GM12878 (cell line): Measurements from ENCODE around the gene SULF2. TPM values are rescaled to one million over a fixed set of nuclear protein-coding genes. Genes with fewer than 3 reads are reported as not detected.

Experiments used
- ATAC-seq: fragments of 200-7000 bp; cut with Tn5 transposase; 3 replicates; pipeline ENCODE4 v1.9.1; 2020; ENCODE audit warnings: mild to moderate bottlenecking, moderate library complexity
- BruUV-seq: library from RNA; stranded (reverse); fragments of 400-500 nt; replicated peaks from 2 replicates; lab custom pipeline; 2021; lab: Mats Ljungman, UMichigan
- CTCF ChIA-PET: fragments of 300-600 bp; sonication (Branson Sonifier 250); formaldehyde crosslinking; extraction: SDS; loops from one replicate; lab custom pipeline; 2021; ENCODE audit warnings: inconsistent platforms; lab: Yijun Ruan, JAX
- POLR2A ChIA-PET: fragments of 350-600 bp; formaldehyde crosslinking; extraction: SDS; loops from one replicate; lab custom pipeline; 2021; ENCODE audit warnings: inconsistent platforms; lab: Charles Lee
- RAD21 ChIA-PET: fragments of 300-600 bp; sonication (Branson Sonifier 250); formaldehyde crosslinking; loops from one replicate; lab custom pipeline; 2023; ENCODE audit warnings: antibody characterized with exemption; ENCODE audit not compliant: unreplicated experiment; lab: Charles Lee
- SMC1A ChIA-PET: fragments of 300-600 bp; sonication (Branson Sonifier 250); formaldehyde crosslinking; loops from one replicate; lab custom pipeline; 2023; ENCODE audit not compliant: unreplicated experiment, uncharacterized antibody; lab: Charles Lee
- DNase-seq: peaks from one replicate; pipeline ENCODE4 v3.0.0-alpha.2; 2011; ENCODE audit warnings: low read depth, low spot score
- FAIRE-seq: peaks from 3 replicates; lab custom pipeline; 2011; peaks lifted over from hg19 to GRCh38; lab: Jason Lieb, UNC
- H2AFZ ChIP-seq: 2 replicates; pipeline ENCODE4 v1.6.0; 2011; ENCODE audit warnings: low read depth, low read length, control low read depth; ENCODE audit not compliant: control insufficient read depth
- H3K27ac ChIP-seq: 2 replicates; pipeline ENCODE4 v1.5.1; 2011; ENCODE audit warnings: control low read depth; ENCODE audit not compliant: control insufficient read depth, insufficient read depth
- H3K27me3 ChIP-seq, 2 experiments: replicated peaks in 1 of 2; 2 replicates each; pipeline versions ENCODE4 v1.6.0 to v1.6.1; 2011; ENCODE audit warnings: low read length in 1 of 2; ENCODE audit not compliant: control insufficient read depth in 2 of 2, insufficient read depth in 2 of 2
- H3K36me3 ChIP-seq, 2 experiments: 2 replicates each; pipeline ENCODE4 v1.5.1; 2011; ENCODE audit warnings: low read length in 1 of 2; ENCODE audit not compliant: control insufficient read depth in 2 of 2, insufficient read depth in 2 of 2
- H3K4me1 ChIP-seq: 2 replicates; pipeline ENCODE4 v1.6.1; 2011; ENCODE audit warnings: mild to moderate bottlenecking, low read length, moderate library complexity, mixed read lengths; ENCODE audit not compliant: control insufficient read depth, insufficient read depth
- H3K4me2 ChIP-seq: 2 replicates; pipeline ENCODE4 v1.6.0; 2011; ENCODE audit warnings: control low read depth; ENCODE audit not compliant: control insufficient read depth, insufficient read depth
- H3K4me3 ChIP-seq: fragments of 200-600 bp; sonication (generic); 2 replicates; pipeline ENCODE4 v1.5.1; 2016
- H3K79me2 ChIP-seq: 2 replicates; pipeline ENCODE4 v1.6.0; 2011; ENCODE audit warnings: low read length; ENCODE audit not compliant: control insufficient read depth, insufficient read depth
- H3K9ac ChIP-seq: 2 replicates; pipeline ENCODE4 v1.8.0; 2011; ENCODE audit warnings: low read length, control low read depth, mixed read lengths; ENCODE audit not compliant: control insufficient read depth, insufficient read depth
- H3K9me3 ChIP-seq: replicated peaks from 3 replicates; pipeline ENCODE4 v1.5.1; 2011; ENCODE audit warnings: mild to moderate bottlenecking, low read length; ENCODE audit not compliant: control insufficient read depth, insufficient read depth
- H4K20me1 ChIP-seq: 2 replicates; pipeline ENCODE4 v1.6.0; 2011; ENCODE audit not compliant: control insufficient read depth, insufficient read depth
- CBFB ChIP-seq: IDR thresholded peaks from 2 replicates; pipeline ENCODE4 v1.6.1; 2016; ENCODE audit warnings: antibody characterized with exemption, low read depth
- FOXK2 ChIP-seq: fragments of 450-650 bp; IDR thresholded peaks from 2 replicates; pipeline ENCODE4 v1.6.1; 2017; ENCODE audit warnings: mild to moderate bottlenecking, moderate library complexity
- SPI1 ChIP-seq: IDR thresholded peaks from 2 replicates; pipeline ENCODE4 v1.6.1; 2011; ENCODE audit warnings: low read depth, mild to moderate bottlenecking, low read length, moderate library complexity, borderline replicate concordance; ENCODE audit not compliant: insufficient read depth
- TBL1XR1 ChIP-seq: IDR thresholded peaks from 2 replicates; pipeline ENCODE4 v1.6.1; 2012; ENCODE audit warnings: low read depth, low read length, improper control_type of control experiment
- WRNIP1 ChIP-seq: IDR thresholded peaks from 2 replicates; pipeline ENCODE4 v1.6.1; 2011; ENCODE audit warnings: low read depth, low read length, improper control_type of control experiment, borderline replicate concordance
- ZBED1 ChIP-seq: IDR thresholded peaks from 2 replicates; pipeline ENCODE4 v1.6.1; 2016; ENCODE audit warnings: borderline replicate concordance
- WGBS: methylation state at CpG from one replicate; pipeline ENCODE4 v1.1.6; 2016; ENCODE audit warnings: low lambda C conversion rate; ENCODE audit not compliant: insufficient replicate concordance, insufficient coverage; ENCODE audit errors: missing lambda C conversion rate; 5-methylcytosine and 5-hydroxymethylcytosine counted together
- in situ Hi-C: fragments of 300-500 bp; cut with MboI; formaldehyde crosslinking; loops from 9 replicates; pipeline ENCODE4 v1.14.3; 2018; ENCODE audit warnings: mixed read lengths
- intact Hi-C: fragments of 100-400 bp; cut with micrococcal nuclease; formaldehyde crosslinking; loops from one replicate; pipeline ENCODE4 v1.14.2; 2022; ENCODE audit not compliant: unreplicated experiment
- polyA plus RNA-seq, 11 experiments: library from polyadenylated mRNA; depleted of rRNA in 4 of 11; unstranded in 6 of 11; stranded (reverse) in 5 of 11; fragments of >200 nt; fragmentation: Nextera tagmentation in 4 of 11; fragmentation: Illumina TruSeq in 1 of 11; extraction: Ambion mirVana in 4 of 11; extraction: Trizol in 1 of 11; gene quantifications; 1 replicate in 1 of 11; 2 replicates in 10 of 11; pipeline versions ENCODE4 v1.2.1 to v1.2.3, GENCODE V29; 2011 to 2016; ENCODE audit warnings: inconsistent platforms in 2 of 11, missing spikeins in 2 of 11, low read depth in 1 of 11
- total RNA-seq, 4 experiments: library from RNA; depleted of rRNA in 3 of 4; stranded (reverse); fragments of >200 nt in 3 of 4; fragmentation: Illumina TruSeq in 1 of 4; extraction: Trizol in 1 of 4; gene quantifications; 2 replicates each; pipeline versions ENCODE4 v1.2.1 to v1.2.3, GENCODE V29; 2013 to 2021
- TF ChIP-seq, protein P1 (sequence below): IDR thresholded peaks from 2 replicates; pipeline ENCODE4 v1.6.1; 2011; ENCODE audit warnings: low read depth, mild to moderate bottlenecking, low read length, moderate library complexity, borderline replicate concordance; ENCODE audit errors: extremely low read depth
- TF ChIP-seq, protein P2 (sequence below): fragments of 450-650 bp; formaldehyde crosslinking; IDR thresholded peaks from 2 replicates; pipeline ENCODE4 v1.5.0; 2022; ENCODE audit warnings: mild to moderate bottlenecking, missing genetic modification characterization

Gene SULF2
- total and polyA plus RNA-seq, 10 of the 15 experiments (the other 5 are each of a cell fraction or from before 2014, with no cell fraction given) = 0.69 to 4.1 (median 1.6) TPM

DNA sequence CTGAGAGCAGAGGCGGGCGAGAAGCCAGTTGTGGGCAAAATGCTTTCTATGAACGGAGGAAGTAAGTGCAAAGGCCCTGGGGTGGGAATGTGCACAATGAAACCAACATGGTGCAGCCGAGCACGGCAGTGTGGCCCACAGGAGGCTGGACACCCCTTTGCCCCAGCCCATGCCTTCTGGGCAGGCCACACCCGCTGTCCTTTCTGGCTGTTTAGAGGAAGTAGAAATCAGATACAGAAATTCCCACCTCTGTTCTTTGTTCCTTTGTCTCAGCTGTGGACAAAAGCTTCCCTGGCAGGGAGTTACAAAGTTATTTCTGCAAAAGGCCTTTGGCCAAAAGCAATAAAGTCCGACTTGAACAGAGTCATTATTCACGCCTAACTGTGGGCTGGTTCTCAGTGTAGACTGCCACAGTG lies 11.9 kb downstream of the SULF2 start:
- ChIA-PET CTCF (no interaction called here), RAD21 (no interaction called here), SMC1A (no interaction called here), POLR2A (no interaction called here)
- BruUV-seq = no TSS peak
- DNase-seq (no peak), ATAC-seq (no peak), FAIRE-seq (no peak)
- peaks cover under 1% of the 10 kb centered on the region; the same call in 1 of the 2 replicates for H3K4me1 ChIP-seq
- H3K27me3 ChIP-seq = peaks cover 0 to 2% of the 10 kb centered on the region in 2 experiments; a peak in 1 of 4 replicates
- intact Hi-C loops = no loop called here
- in situ Hi-C loops = no loop called here
- H3K36me3 ChIP-seq = no peaks in the 10 kb centered on the region
- H3K4me2 ChIP-seq = no peak overlapping the region
- no peaks in the 10 kb centered on the region for H3K79me2 ChIP-seq
- H3K9ac ChIP-seq = no peak overlapping the region
- no peak overlapping the region for H3K4me3 ChIP-seq
- no peak overlapping the region for H2AFZ ChIP-seq
- no peaks in the 10 kb centered on the region; the same call in 2 of the 3 replicates for H3K9me3 ChIP-seq
- no peak overlapping the region for H3K27ac ChIP-seq
- WGBS = 27% methylated on average over 8 of the region's 8 CpGs
- no peak for TF ChIP-seq ZBED1
- no peak for TF ChIP-seq FOXK2
- TF ChIP-seq, protein P1, sequence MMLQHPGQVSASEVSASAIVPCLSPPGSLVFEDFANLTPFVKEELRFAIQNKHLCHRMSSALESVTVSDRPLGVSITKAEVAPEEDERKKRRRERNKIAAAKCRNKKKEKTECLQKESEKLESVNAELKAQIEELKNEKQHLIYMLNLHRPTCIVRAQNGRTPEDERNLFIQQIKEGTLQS = no peak
- TF ChIP-seq WRNIP1 = no peak
- TF ChIP-seq SPI1 = no peak
- TF ChIP-seq, protein P2, sequence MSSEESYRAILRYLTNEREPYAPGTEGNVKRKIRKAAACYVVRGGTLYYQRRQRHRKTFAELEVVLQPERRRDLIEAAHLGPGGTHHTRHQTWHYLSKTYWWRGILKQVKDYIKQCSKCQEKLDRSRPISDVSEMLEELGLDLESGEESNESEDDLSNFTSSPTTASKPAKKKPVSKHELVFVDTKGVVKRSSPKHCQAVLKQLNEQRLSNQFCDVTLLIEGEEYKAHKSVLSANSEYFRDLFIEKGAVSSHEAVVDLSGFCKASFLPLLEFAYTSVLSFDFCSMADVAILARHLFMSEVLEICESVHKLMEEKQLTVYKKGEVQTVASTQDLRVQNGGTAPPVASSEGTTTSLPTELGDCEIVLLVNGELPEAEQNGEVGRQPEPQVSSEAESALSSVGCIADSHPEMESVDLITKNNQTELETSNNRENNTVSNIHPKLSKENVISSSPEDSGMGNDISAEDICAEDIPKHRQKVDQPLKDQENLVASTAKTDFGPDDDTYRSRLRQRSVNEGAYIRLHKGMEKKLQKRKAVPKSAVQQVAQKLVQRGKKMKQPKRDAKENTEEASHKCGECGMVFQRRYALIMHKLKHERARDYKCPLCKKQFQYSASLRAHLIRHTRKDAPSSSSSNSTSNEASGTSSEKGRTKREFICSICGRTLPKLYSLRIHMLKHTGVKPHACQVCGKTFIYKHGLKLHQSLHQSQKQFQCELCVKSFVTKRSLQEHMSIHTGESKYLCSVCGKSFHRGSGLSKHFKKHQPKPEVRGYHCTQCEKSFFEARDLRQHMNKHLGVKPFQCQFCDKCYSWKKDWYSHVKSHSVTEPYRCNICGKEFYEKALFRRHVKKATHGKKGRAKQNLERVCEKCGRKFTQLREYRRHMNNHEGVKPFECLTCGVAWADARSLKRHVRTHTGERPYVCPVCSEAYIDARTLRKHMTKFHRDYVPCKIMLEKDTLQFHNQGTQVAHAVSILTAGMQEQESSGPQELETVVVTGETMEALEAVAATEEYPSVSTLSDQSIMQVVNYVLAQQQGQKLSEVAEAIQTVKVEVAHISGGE (CRISPR knock-in tag) = no peak
- TF ChIP-seq CBFB = no peak
- no peak for TF ChIP-seq TBL1XR1
- no peaks in the 10 kb centered on the region for H4K20me1 ChIP-seq
